ENCODE measurements around the gene EEIG1.

The EEIG1 gene

DNA sequence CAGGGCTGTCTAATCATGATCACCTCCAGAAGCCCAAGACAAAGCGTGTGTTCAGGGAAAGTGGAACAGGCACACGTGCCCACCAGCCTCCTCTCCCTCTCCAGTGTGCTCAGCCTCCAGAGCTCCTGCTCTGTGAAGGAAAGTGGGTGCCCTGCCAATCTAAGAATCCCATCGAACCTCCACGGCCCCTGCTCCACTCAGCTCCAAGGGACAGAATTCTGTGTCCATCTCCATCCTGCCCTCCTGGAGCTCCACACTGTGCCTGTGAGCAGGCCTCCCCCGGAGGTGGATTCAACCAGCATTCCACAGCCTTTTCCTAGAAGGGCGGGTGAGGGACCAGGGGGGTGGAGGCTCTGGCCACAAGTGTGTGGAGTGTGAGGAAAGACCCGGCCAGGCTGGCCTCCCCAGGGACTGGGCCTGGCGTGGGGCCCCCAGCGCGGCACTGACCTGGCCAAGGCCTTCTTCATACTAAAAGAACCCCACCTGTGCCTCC lies 6.0 kb downstream of the EEIG1 start:
- DNase-seq (ENCODE audit: low read depth) = no peak
- no peak overlapping the region for H3K4me3 ChIP-seq (ENCODE audit: low read depth, low read length)
- no peak for TF ChIP-seq CTCF (IDR thresholded peaks at IDR 0.05; ENCODE audit: low read depth, low read length, missing control alignments)

DNA sequence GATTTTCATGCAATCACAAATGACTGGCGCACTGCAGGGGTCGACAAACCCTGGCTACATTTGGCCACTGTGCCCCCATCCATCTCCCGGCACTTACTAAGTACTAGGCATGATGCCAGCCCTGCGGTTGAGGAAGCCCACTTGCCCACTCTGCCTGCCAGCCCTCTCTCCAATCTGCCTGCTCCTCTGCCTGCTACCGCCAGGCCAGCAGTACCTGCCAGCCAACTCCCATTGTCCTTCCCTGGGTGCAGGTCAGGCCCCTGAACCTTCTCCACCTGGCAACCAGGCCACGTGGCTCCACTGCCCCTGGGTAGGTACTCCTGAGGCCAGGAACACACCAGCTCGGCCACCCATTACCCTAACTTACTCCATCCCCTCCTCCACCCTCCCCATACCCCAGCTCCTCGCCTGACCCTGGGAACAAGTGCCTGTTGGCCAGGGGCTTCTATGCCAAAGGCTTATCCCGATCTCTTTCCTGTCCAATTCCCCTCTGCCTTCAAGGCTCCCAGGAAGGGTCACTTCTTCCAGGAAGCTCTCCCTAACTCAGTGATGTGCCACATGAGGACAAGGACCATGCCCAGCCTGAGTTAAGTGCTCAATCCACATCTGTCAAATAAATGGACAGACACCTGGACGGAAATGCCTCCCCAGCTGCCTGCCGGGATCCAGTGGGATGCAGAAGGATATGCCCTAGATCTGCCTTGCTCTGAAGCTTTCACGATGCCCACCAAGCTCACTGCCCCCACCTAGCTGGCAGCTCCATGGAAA lies 6.6 kb downstream of the EEIG1 start:
- no peak for TF ChIP-seq CTCF (IDR thresholded peaks at IDR 0.05; ENCODE audit: low read depth, low read length, missing control alignments)

GRCh38 chr9:127973169-127974000 lies 7.4 kb downstream of the EEIG1 start:
- no peak overlapping the region for H3K4me3 ChIP-seq (ENCODE audit: low read depth, low read length)
- no peak for DNase-seq (ENCODE audit: low read depth)
- TF ChIP-seq CTCF (IDR thresholded peaks at IDR 0.05; ENCODE audit: low read depth, low read length, missing control alignments) = no peak

More for the DNA sequence above, 6.6 kb downstream of the EEIG1 start:
- DNase-seq (ENCODE audit: low read depth) = no peak
- no peak overlapping the region for H3K4me3 ChIP-seq (ENCODE audit: low read depth, low read length)

- no peak for TF ChIP-seq CTCF (IDR thresholded peaks at IDR 0.05; ENCODE audit: low read depth, low read length, missing control alignments)
- no peak for DNase-seq (ENCODE audit: low read depth)
- H3K4me3 ChIP-seq (ENCODE audit: low read depth, low read length) = no peak overlapping the region
Observed at GRCh38 chr9:127972236-127972871, 8.4 kb downstream of the EEIG1 start.

GRCh38 chr9:127971357-127972235 lies 9.2 kb downstream of the EEIG1 start:
- H3K4me3 ChIP-seq (ENCODE audit: low read depth, low read length) = no peak overlapping the region
- TF ChIP-seq CTCF (IDR thresholded peaks at IDR 0.05; ENCODE audit: low read depth, low read length, missing control alignments) = no peak
- no peak for DNase-seq (ENCODE audit: low read depth)

All from GM12864 (cell line).